SK-N-SH treated with all-trans-retinoic acid at 6 μM for 48 hours (cell line): ENCODE data around the gene ATRAID.

Experiments used
- ATAC-seq: fragments of 200-7000 bp; cut with Tn5 transposase; 3 replicates; pipeline ENCODE4 v1.9.1; 2020; ENCODE audit warnings: mild to moderate bottlenecking, moderate library complexity
- ARNTL ChIP-seq: fragments of 450-650 bp; formaldehyde crosslinking; IDR thresholded peaks from 2 replicates; pipeline ENCODE4 v1.5.0; 2020; ENCODE audit warnings: low read depth, mild to moderate bottlenecking, moderate library complexity, borderline replicate concordance
- CREB5 ChIP-seq: fragments of 250-450 bp; sonication (Bioruptor Pico); IDR thresholded peaks from 2 replicates; pipeline ENCODE4 v1.5.1; 2020; ENCODE audit warnings: low read depth, mild to moderate bottlenecking, moderate library complexity
- CSDC2 ChIP-seq: fragments of 250-450 bp; sonication (Bioruptor Pico); IDR thresholded peaks from 2 replicates; pipeline ENCODE4 v1.5.0; 2020; ENCODE audit warnings: mild to moderate bottlenecking, moderate library complexity
- ESRRG ChIP-seq: fragments of 250-450 bp; sonication (Bioruptor Pico); IDR thresholded peaks from 2 replicates; pipeline ENCODE4 v1.6.1; 2021; ENCODE audit warnings: mild to moderate bottlenecking
- GLIS3 ChIP-seq: fragments of 250-450 bp; sonication (Bioruptor Pico); IDR thresholded peaks from 2 replicates; pipeline ENCODE4 v1.5.0; 2020; ENCODE audit warnings: mild to moderate bottlenecking, moderate library complexity
- ISL1 ChIP-seq: fragments of 250-450 bp; sonication (Bioruptor Pico); IDR thresholded peaks from 2 replicates; pipeline ENCODE4 v2.1.2; 2022; ENCODE audit warnings: mild to moderate bottlenecking, moderate library complexity
- OSR1 ChIP-seq: fragments of 250-450 bp; sonication (Bioruptor Pico); IDR thresholded peaks from 2 replicates; pipeline ENCODE4 v1.8.0; 2022; ENCODE audit warnings: moderate library complexity, mild to moderate bottlenecking, inconsistent platforms
- PATZ1 ChIP-seq: fragments of 250-450 bp; sonication (Bioruptor Pico); IDR thresholded peaks from 2 replicates; pipeline ENCODE4 v1.8.0; 2020; ENCODE audit warnings: mild to moderate bottlenecking, moderate library complexity, borderline replicate concordance
- POU6F1 ChIP-seq: fragments of 250-450 bp; sonication (Bioruptor Pico); IDR thresholded peaks from 2 replicates; pipeline ENCODE4 v1.8.0; 2021; ENCODE audit warnings: low read depth, mild to moderate bottlenecking, moderate library complexity, borderline replicate concordance
- PPARA ChIP-seq: fragments of 250-450 bp; sonication (Bioruptor Pico); IDR thresholded peaks from 2 replicates; pipeline ENCODE4 v1.5.0; 2020; ENCODE audit warnings: mild to moderate bottlenecking, borderline replicate concordance
- RARB ChIP-seq: fragments of 250-450 bp; sonication (Bioruptor Pico); IDR thresholded peaks from 2 replicates; pipeline ENCODE4 v1.8.0; 2021; ENCODE audit warnings: mild to moderate bottlenecking, moderate library complexity
- SNAI2 ChIP-seq: fragments of 250-450 bp; sonication (Bioruptor Pico); IDR thresholded peaks from 2 replicates; pipeline ENCODE4 v1.5.0; 2020; ENCODE audit warnings: mild to moderate bottlenecking, moderate library complexity
- TCF4 ChIP-seq: fragments of 250-450 bp; sonication (Bioruptor Pico); IDR thresholded peaks from 2 replicates; pipeline ENCODE4 v1.8.0; 2021; ENCODE audit warnings: mild to moderate bottlenecking, moderate library complexity, borderline replicate concordance
- TOX ChIP-seq: fragments of 250-450 bp; sonication (Bioruptor Pico); IDR thresholded peaks from 2 replicates; pipeline ENCODE4 v1.8.0; 2021; ENCODE audit warnings: mild to moderate bottlenecking, moderate library complexity, borderline replicate concordance
- TSHZ2 ChIP-seq: fragments of 250-450 bp; sonication (Bioruptor Pico); IDR thresholded peaks from 2 replicates; pipeline ENCODE4 v1.5.0; 2020; ENCODE audit warnings: mild to moderate bottlenecking, moderate library complexity
- ZFP3 ChIP-seq: fragments of 250-450 bp; sonication (Bioruptor Pico); IDR thresholded peaks from 2 replicates; pipeline ENCODE4 v1.5.0; 2020; ENCODE audit warnings: mild to moderate bottlenecking, moderate library complexity
- ZFP30 ChIP-seq: fragments of 450-650 bp; formaldehyde crosslinking; IDR thresholded peaks from 2 replicates; pipeline ENCODE4 v1.5.0; 2022; ENCODE audit warnings: mild to moderate bottlenecking, moderate library complexity
- ZNF565 ChIP-seq: fragments of 450-650 bp; formaldehyde crosslinking; conservative IDR thresholded peaks from 2 replicates; pipeline ENCODE4 v1.5.0; 2020; ENCODE audit warnings: low read depth, mild to moderate bottlenecking, moderate library complexity
- ZNF8 ChIP-seq: fragments of 450-650 bp; formaldehyde crosslinking; IDR thresholded peaks from 2 replicates; pipeline ENCODE4 v1.5.0; 2020; ENCODE audit warnings: mild to moderate bottlenecking, moderate library complexity
- TF ChIP-seq, protein P1 (sequence below): fragments of 250-450 bp; sonication (Bioruptor Pico); IDR thresholded peaks from 2 replicates; pipeline ENCODE4 v1.5.1; 2021; ENCODE audit warnings: mild to moderate bottlenecking, moderate library complexity

The ATRAID gene

GRCh38 chr2:27222407-27222806, 10.6 kb downstream of the ATRAID start:
- no peak for ATAC-seq
- TF ChIP-seq ESRRG (CRISPR knock-in tag) (no peak), PATZ1 (CRISPR knock-in tag) (no peak), ARNTL (CRISPR knock-in tag) (no peak), TOX (no peak), PPARA (CRISPR knock-in tag) (no peak), ZFP3 (CRISPR knock-in tag) (no peak), POU6F1 (CRISPR knock-in tag) (no peak), TCF4 (CRISPR knock-in tag) (no peak), TSHZ2 (CRISPR knock-in tag) (no peak), ZNF565 (no peak)
- TF ChIP-seq, all 23 proteins: peak for 0

- TF ChIP-seq TOX (no peak), TSHZ2 (CRISPR knock-in tag) (no peak), ZNF8 (CRISPR knock-in tag) (no peak), GLIS3 (no peak), CREB5 (CRISPR knock-in tag) (no peak), SNAI2 (CRISPR knock-in tag) (no peak), TCF4 (CRISPR knock-in tag) (no peak), ISL1 (CRISPR knock-in tag) (no peak), CSDC2 (CRISPR knock-in tag) (no peak), ZFP3 (CRISPR knock-in tag) (no peak)
- TF ChIP-seq, protein P1, sequence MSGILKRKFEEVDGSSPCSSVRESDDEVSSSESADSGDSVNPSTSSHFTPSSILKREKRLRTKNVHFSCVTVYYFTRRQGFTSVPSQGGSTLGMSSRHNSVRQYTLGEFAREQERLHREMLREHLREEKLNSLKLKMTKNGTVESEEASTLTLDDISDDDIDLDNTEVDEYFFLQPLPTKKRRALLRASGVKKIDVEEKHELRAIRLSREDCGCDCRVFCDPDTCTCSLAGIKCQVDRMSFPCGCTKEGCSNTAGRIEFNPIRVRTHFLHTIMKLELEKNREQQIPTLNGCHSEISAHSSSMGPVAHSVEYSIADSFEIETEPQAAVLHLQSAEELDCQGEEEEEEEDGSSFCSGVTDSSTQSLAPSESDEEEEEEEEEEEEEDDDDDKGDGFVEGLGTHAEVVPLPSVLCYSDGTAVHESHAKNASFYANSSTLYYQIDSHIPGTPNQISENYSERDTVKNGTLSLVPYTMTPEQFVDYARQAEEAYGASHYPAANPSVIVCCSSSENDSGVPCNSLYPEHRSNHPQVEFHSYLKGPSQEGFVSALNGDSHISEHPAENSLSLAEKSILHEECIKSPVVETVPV (CRISPR knock-in tag) = no peak
- no peak for ATAC-seq
Observed at GRCh38 chr2:27223416-27223815, 11.6 kb downstream of the ATRAID start.

- no peak for ATAC-seq
- no peak for TF ChIP-seq ZNF565
- TF ChIP-seq POU6F1 (CRISPR knock-in tag) = no peak
- TF ChIP-seq PATZ1 (CRISPR knock-in tag) = no peak
- TF ChIP-seq TCF4 (CRISPR knock-in tag) = no peak
- TF ChIP-seq ARNTL (CRISPR knock-in tag) = no peak
- TF ChIP-seq ESRRG (CRISPR knock-in tag) = no peak
- TF ChIP-seq ZFP30 (CRISPR knock-in tag) = no peak
- no peak for TF ChIP-seq OSR1 (CRISPR knock-in tag)
- no peak for TF ChIP-seq ZNF8 (CRISPR knock-in tag)
- no peak for TF ChIP-seq ZFP3 (CRISPR knock-in tag)
- TF ChIP-seq CSDC2 (CRISPR knock-in tag) = no peak
- no peak for TF ChIP-seq RARB (CRISPR knock-in tag)
Observed at GRCh38 chr2:27225526-27225925, 13.7 kb downstream of the ATRAID start.
